Esophagus squamous epithelium (tissue), 4 donors: ENCODE measurements around the gene PDE3A.

Experiments
- CTCF ChIP-seq, 6 experiments: fragments of 450-650 bp in 4 of 6; fragments of 200-600 bp in 2 of 6; sonication (generic) in 2 of 6; IDR thresholded peaks; one replicate each; pipeline ENCODE4 v1.5.1; 2016 to 2019; ENCODE audit warnings: antibody characterized with exemption in 6 of 6, mild to moderate bottlenecking in 4 of 6, moderate library complexity in 4 of 6
- POLR2A ChIP-seq, 4 donors: fragments of 450-650 bp; IDR thresholded peaks; one replicate each; pipeline ENCODE4 v1.6.1; 2017; ENCODE audit warnings: antibody characterized with exemption in 4 of 4, mild to moderate bottlenecking in 4 of 4, moderate library complexity in 3 of 4

GRCh38 chr12:20374795-20375194 is 6.5 kb downstream of the PDE3A start:
- TF ChIP-seq CTCF (IDR thresholded peaks at IDR 0.05) (no peak), POLR2A (IDR thresholded peaks at IDR 0.05) (no peak)
